Hepatocyte (in vitro differentiated cells): ENCODE measurements around the gene ZNF430. TPM values are rescaled to one million over a fixed set of nuclear protein-coding genes. Genes with fewer than 3 reads are reported as not detected.

Experiments
- DNase-seq: peaks from one replicate; pipeline ENCODE4 v3.0.0-alpha.2; 2016; ENCODE audit warnings: low spot score
- H2AFZ ChIP-seq: fragments of 200-600 bp; sonication (generic); 2 replicates; pipeline ENCODE4 v1.6.0; 2016; ENCODE audit warnings: antibody characterized with exemption, mild to moderate bottlenecking
- H3K27ac ChIP-seq: fragments of 200-600 bp; sonication (generic); 2 replicates; pipeline ENCODE4 v1.5.1; 2016; ENCODE audit warnings: mild to moderate bottlenecking
- H3K27me3 ChIP-seq: fragments of 200-600 bp; sonication (generic); 2 replicates; pipeline ENCODE4 v1.6.1; 2016
- H3K36me3 ChIP-seq: fragments of 200-600 bp; sonication (generic); replicated peaks from 2 replicates; pipeline ENCODE4 v1.5.1; 2016; ENCODE audit warnings: low read depth; ENCODE audit not compliant: insufficient read depth
- H3K4me1 ChIP-seq: fragments of 200-600 bp; sonication (generic); 2 replicates; pipeline ENCODE4 v1.5.1; 2016; ENCODE audit warnings: mild to moderate bottlenecking, moderate library complexity; ENCODE audit not compliant: insufficient read depth
- H3K4me2 ChIP-seq: fragments of 200-600 bp; sonication (generic); 2 replicates; pipeline ENCODE4 v1.6.0; 2016
- H3K4me3 ChIP-seq: fragments of 200-600 bp; sonication (generic); 2 replicates; pipeline ENCODE4 v1.5.1; 2016; ENCODE audit warnings: mild to moderate bottlenecking
- H3K79me2 ChIP-seq: fragments of 200-600 bp; sonication (generic); 2 replicates; pipeline ENCODE4 v1.6.0; 2017; ENCODE audit warnings: mild to moderate bottlenecking
- H3K9me2 ChIP-seq: fragments of 200-600 bp; sonication (generic); replicated peaks from 2 replicates; pipeline ENCODE4 v1.6.0; 2017; ENCODE audit warnings: mild to moderate bottlenecking; ENCODE audit not compliant: insufficient read depth
- H3K9me3 ChIP-seq: fragments of 200-600 bp; sonication (generic); 2 replicates; pipeline ENCODE4 v1.5.1; 2016; ENCODE audit warnings: low read depth, mild to moderate bottlenecking
- H4K20me1 ChIP-seq: fragments of 200-600 bp; sonication (generic); 2 replicates; pipeline ENCODE4 v1.6.0; 2016; ENCODE audit warnings: mild to moderate bottlenecking; ENCODE audit not compliant: insufficient read depth, poor library complexity, severe bottlenecking
- CTCF ChIP-seq: fragments of 200-600 bp; sonication (generic); IDR thresholded peaks from 2 replicates; pipeline ENCODE4 v1.5.1; 2016; ENCODE audit warnings: antibody characterized with exemption, mild to moderate bottlenecking; ENCODE audit not compliant: poor library complexity
- EZH2 ChIP-seq: fragments of 200-600 bp; sonication (generic); IDR thresholded peaks from 2 replicates; pipeline ENCODE4 v1.6.1; 2016; ENCODE audit warnings: antibody characterized with exemption, mild to moderate bottlenecking, borderline replicate concordance
- EZH2phosphoT487 ChIP-seq: fragments of 200-600 bp; sonication (generic); IDR thresholded peaks from one replicate; pipeline ENCODE4 v1.6.1; 2018; ENCODE audit warnings: antibody characterized with exemption, mild to moderate bottlenecking, low read depth, moderate library complexity; ENCODE audit not compliant: unreplicated experiment, severe bottlenecking
- WGBS: methylation state at CpG from one replicate; pipeline ENCODE4 v1.1.6; 2016; ENCODE audit warnings: low lambda C conversion rate; ENCODE audit errors: missing lambda C conversion rate; 5-methylcytosine and 5-hydroxymethylcytosine counted together
- polyA plus RNA-seq: library from polyadenylated mRNA; unstranded; fragments of >200 nt; fragmentation: Nextera tagmentation; extraction: Ambion mirVana; gene quantifications from 2 replicates; pipeline ENCODE4 v1.2.1, GENCODE V29; 2016
- total RNA-seq: library from RNA; depleted of rRNA; stranded (reverse); fragments of >200 nt; gene quantifications from 2 replicates; pipeline ENCODE4 v1.2.3, GENCODE V29; 2014

The ZNF430 gene
- total and polyA plus RNA-seq, 2 experiments from 2014 or later: 7.9 to 9.9 TPM

- TF ChIP-seq CTCF (no peak), EZH2phosphoT487 (no peak), EZH2 (no peak)
- H3K27me3 ChIP-seq: no peaks in the 10 kb centered on the region
- H3K9me2 ChIP-seq: no peaks in the 10 kb centered on the region
- H4K20me1 ChIP-seq: no peaks in the 10 kb centered on the region
- H3K27ac ChIP-seq: peak overlapping the region; percentile 85
- peaks cover 12% of the 10 kb centered on the region for H3K4me1 ChIP-seq
- H3K9me3 ChIP-seq: no peaks in the 10 kb centered on the region
- peaks cover 65% of the 10 kb centered on the region for H3K79me2 ChIP-seq
- 61% methylated on average over 2 of the region's 2 CpGs for WGBS
- no peaks in the 10 kb centered on the region for H3K36me3 ChIP-seq
- DNase-seq: peak; percentile 38
- H2AFZ ChIP-seq: no peak overlapping the region
- no peak overlapping the region for H3K4me3 ChIP-seq
- peak overlapping the region; percentile 83 for H3K4me2 ChIP-seq
These were observed 2.5 kb downstream of the ZNF430 start for GRCh38 chr19:21022996-21023395.

GRCh38 chr19:21023901-21024300, 3.4 kb downstream of the ZNF430 start:
- Histone ChIP-seq H4K20me1 (no peaks in the 10 kb centered on the region), H2AFZ (no peak overlapping the region), H3K27me3 (no peaks in the 10 kb centered on the region), H3K36me3 (no peaks in the 10 kb centered on the region), H3K9me3 (no peaks in the 10 kb centered on the region), H3K4me1 (peaks cover 12% of the 10 kb centered on the region), H3K9me2 (no peaks in the 10 kb centered on the region), H3K79me2 (peaks cover 74% of the 10 kb centered on the region), H3K27ac (peak overlapping the region; percentile 85), H3K4me2 (peak overlapping the region; percentile 83), H3K4me3 (no peak overlapping the region)
- DNase-seq: peak; percentile 9
- TF ChIP-seq CTCF (no peak), EZH2 (no peak), EZH2phosphoT487 (no peak)

- Histone ChIP-seq H3K9me3 (no peaks in the 10 kb centered on the region), H3K9me2 (no peaks in the 10 kb centered on the region), H3K4me3 (no peak overlapping the region), H3K79me2 (peaks cover 92% of the 10 kb centered on the region), H3K4me2 (no peak overlapping the region), H3K27ac (no peak overlapping the region), H4K20me1 (no peaks in the 10 kb centered on the region), H3K36me3 (no peaks in the 10 kb centered on the region), H3K27me3 (no peaks in the 10 kb centered on the region), H3K4me1 (no peaks in the 10 kb centered on the region), H2AFZ (no peak overlapping the region)
- DNase-seq: no peak
- TF ChIP-seq EZH2 (no peak), EZH2phosphoT487 (no peak), CTCF (no peak)
These were observed 8.5 kb downstream of the ZNF430 start for GRCh38 chr19:21028969-21029268.

- no peak for TF ChIP-seq CTCF
- no peak for TF ChIP-seq EZH2
- no peak for TF ChIP-seq EZH2phosphoT487
- H3K79me2 ChIP-seq: peaks cover 52% of the 10 kb centered on the region
- peaks cover 9% of the 10 kb centered on the region for H3K36me3 ChIP-seq
These were observed 24.6 kb downstream of the ZNF430 start for GRCh38 chr19:21045028-21045427.

More at GRCh38 chr19:21045028-21045427, 24.6 kb downstream of the ZNF430 start:
- no peak overlapping the region for H3K4me3 ChIP-seq
- no peaks in the 10 kb centered on the region for H3K27me3 ChIP-seq
- DNase-seq: no peak
- no peak overlapping the region for H3K4me2 ChIP-seq
- H4K20me1 ChIP-seq: no peaks in the 10 kb centered on the region
- H3K9me2 ChIP-seq: no peaks in the 10 kb centered on the region
- H3K27ac ChIP-seq: no peak overlapping the region
- H3K9me3 ChIP-seq: peaks cover 14% of the 10 kb centered on the region
- no peaks in the 10 kb centered on the region for H3K4me1 ChIP-seq
- H2AFZ ChIP-seq: no peak overlapping the region
